WTC11 (cell line): ENCODE measurements around the gene MAST4. TPM values are rescaled to one million over a fixed set of nuclear protein-coding genes. Genes with fewer than 3 reads are reported as not detected.

Experiments
- ATAC-seq: fragments of 200-7000 bp; cut with Tn5 transposase; 2 replicates; pipeline ENCODE4 v1.10.0; 2021; ENCODE audit warnings: mild to moderate bottlenecking, moderate library complexity
- CTCF ChIA-PET: fragments of 300-600 bp; sonication (Branson Sonifier 250); formaldehyde crosslinking; loops from one replicate; lab custom pipeline; 2021; ENCODE audit warnings: antibody characterized with exemption; lab: Charles Lee
- POLR2A ChIA-PET: fragments of 350-600 bp; sonication (Branson Sonifier 250); formaldehyde crosslinking; loops from one replicate; lab custom pipeline; 2021; ENCODE audit warnings: antibody characterized with exemption; lab: Charles Lee
- DNase-seq: peaks from one replicate; pipeline ENCODE4 v3.0.0; 2021; ENCODE audit warnings: low spot score
- H3K27ac Mint-ChIP-seq: 2 replicates; pipeline ENCODE4 v1.8.0; 2021; ENCODE audit warnings: mixed read lengths
- H3K27me3 Mint-ChIP-seq: 2 replicates; pipeline ENCODE4 v1.8.0; 2021; ENCODE audit warnings: low read depth, mild to moderate bottlenecking, moderate library complexity, mixed read lengths
- H3K36me3 Mint-ChIP-seq: 2 replicates; pipeline ENCODE4 v1.8.0; 2021; ENCODE audit warnings: mixed read lengths
- H3K4me1 Mint-ChIP-seq: 2 replicates; pipeline ENCODE4 v1.8.0; 2022; ENCODE audit warnings: mixed read lengths
- H3K4me3 Mint-ChIP-seq: 2 replicates; pipeline ENCODE4 v1.8.0; 2021; ENCODE audit warnings: mild to moderate bottlenecking, moderate library complexity, mixed read lengths
- H3K9me3 Mint-ChIP-seq: 2 replicates; pipeline ENCODE4 v1.8.0; 2021; ENCODE audit warnings: mixed read lengths
- AR ChIP-seq: fragments of 250-450 bp; sonication (Bioruptor Pico); IDR thresholded peaks from 2 replicates; pipeline ENCODE4 v1.9.0; 2021; ENCODE audit warnings: mild to moderate bottlenecking
- ATF1 ChIP-seq: sonication (generic); formaldehyde crosslinking; IDR thresholded peaks from 2 replicates; pipeline ENCODE4 v1.8.1; 2023; ENCODE audit warnings: mild to moderate bottlenecking, moderate library complexity, missing genetic modification reagents
- CREM ChIP-seq: sonication (generic); formaldehyde crosslinking; IDR thresholded peaks from 2 replicates; pipeline ENCODE4 v1.8.1; 2022; ENCODE audit warnings: mild to moderate bottlenecking, missing genetic modification reagents, moderate library complexity
- FOXP4 ChIP-seq: sonication (generic); formaldehyde crosslinking; IDR thresholded peaks from 2 replicates; pipeline ENCODE4 v1.8.0; 2022; ENCODE audit warnings: mild to moderate bottlenecking, missing genetic modification reagents
- GTF2I ChIP-seq: fragments of 250-450 bp; sonication (Bioruptor Pico); conservative IDR thresholded peaks from 2 replicates; pipeline ENCODE4 v1.4.0; 2021; ENCODE audit warnings: mild to moderate bottlenecking
- IRF2 ChIP-seq: sonication (generic); formaldehyde crosslinking; IDR thresholded peaks from 2 replicates; pipeline ENCODE4 v1.8.0; 2022; ENCODE audit warnings: low read depth, missing genetic modification reagents, borderline replicate concordance
- JAZF1 ChIP-seq: fragments of 250-450 bp; sonication (Bioruptor Pico); IDR thresholded peaks from 2 replicates; pipeline ENCODE4 v1.9.0; 2021; ENCODE audit warnings: moderate library complexity, mild to moderate bottlenecking, inconsistent platforms
- NR2C2 ChIP-seq: sonication (generic); formaldehyde crosslinking; IDR thresholded peaks from 2 replicates; pipeline ENCODE4 v1.8.0; 2022; ENCODE audit warnings: mild to moderate bottlenecking, missing genetic modification reagents
- OVOL2 ChIP-seq: fragments of 250-450 bp; sonication (Bioruptor Pico); IDR thresholded peaks from 2 replicates; pipeline ENCODE4 v1.9.0; 2021; ENCODE audit warnings: mild to moderate bottlenecking, borderline replicate concordance
- STAT6 ChIP-seq: sonication (generic); formaldehyde crosslinking; conservative IDR thresholded peaks from 2 replicates; pipeline ENCODE4 v1.8.1; 2023; ENCODE audit warnings: mild to moderate bottlenecking, low read depth, missing genetic modification reagents, moderate library complexity
- TCF7 ChIP-seq: sonication (generic); formaldehyde crosslinking; IDR thresholded peaks from 2 replicates; pipeline ENCODE4 v1.8.0; 2022; ENCODE audit warnings: mild to moderate bottlenecking, low read depth, missing genetic modification reagents, moderate library complexity
- TEAD1 ChIP-seq: sonication (generic); formaldehyde crosslinking; IDR thresholded peaks from 2 replicates; pipeline ENCODE4 v1.8.0; 2022; ENCODE audit warnings: mild to moderate bottlenecking, missing genetic modification reagents
- ZBTB21 ChIP-seq: sonication (generic); formaldehyde crosslinking; IDR thresholded peaks from 2 replicates; pipeline ENCODE4 v1.8.1; 2023; ENCODE audit warnings: mild to moderate bottlenecking, missing genetic modification reagents, borderline replicate concordance
- ZNF317 ChIP-seq: sonication (generic); formaldehyde crosslinking; IDR thresholded peaks from 2 replicates; pipeline ENCODE4 v1.8.1; 2023; ENCODE audit warnings: low read depth, mild to moderate bottlenecking, moderate library complexity, missing genetic modification reagents, borderline replicate concordance
- ZNF423 ChIP-seq: fragments of 250-450 bp; sonication (Bioruptor Pico); IDR thresholded peaks from 2 replicates; pipeline ENCODE4 v2.1.2; 2022; ENCODE audit warnings: mild to moderate bottlenecking, moderate library complexity
- total RNA-seq: library from RNA; stranded (reverse); gene quantifications from 3 replicates; pipeline ENCODE4 v1.2.3, GENCODE V29; 2021
- TF ChIP-seq, protein P1 (sequence below): sonication (generic); formaldehyde crosslinking; IDR thresholded peaks from 2 replicates; pipeline ENCODE4 v1.8.1; 2023; ENCODE audit warnings: mild to moderate bottlenecking, missing genetic modification reagents
- TF ChIP-seq, protein P2 (sequence below): sonication (generic); formaldehyde crosslinking; IDR thresholded peaks from 2 replicates; pipeline ENCODE4 v1.8.0; 2023; ENCODE audit warnings: missing genetic modification reagents
- TF ChIP-seq, protein P3 (sequence below): sonication (generic); formaldehyde crosslinking; IDR thresholded peaks from 2 replicates; pipeline ENCODE4 v1.8.1; 2022; ENCODE audit warnings: low read depth, mild to moderate bottlenecking, moderate library complexity, missing genetic modification reagents, borderline replicate concordance

The MAST4 gene
- total RNA-seq, 1 experiment from 2014 or later, result 8.0 TPM

DNA sequence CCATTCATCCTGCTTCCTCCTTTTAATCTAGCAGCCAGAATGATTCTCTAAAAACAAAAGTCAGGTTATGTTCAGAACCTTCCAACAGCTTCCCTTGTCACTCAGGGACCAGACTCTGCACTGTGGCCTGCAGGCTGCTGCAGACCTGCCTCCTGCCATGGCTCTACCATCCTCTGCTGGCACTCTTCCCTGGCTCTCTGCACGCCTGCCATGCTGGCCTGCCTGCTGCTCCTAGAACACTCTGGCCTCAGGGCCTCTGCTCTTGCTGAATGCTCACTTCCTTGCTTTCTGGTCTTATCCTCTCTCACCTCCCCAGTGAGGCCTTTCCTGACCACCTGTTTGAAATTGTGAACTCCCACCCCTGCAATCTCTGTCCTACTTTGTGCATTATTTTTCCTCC lies 451.0 kb downstream of the MAST4 start:
- Mint-ChIP-seq H3K27me3 (no peaks in the 10 kb centered on the region), H3K4me1 (peaks cover 29% of the 10 kb centered on the region), H3K36me3 (no peaks in the 10 kb centered on the region), H3K27ac (0 out of 2 replicates have a peak overlapping the region, but pooled peaks have one; percentile 34), H3K9me3 (no peaks in the 10 kb centered on the region), H3K4me3 (no peak overlapping the region)
- ATAC-seq (peak; percentile 71), DNase-seq (no peak)
- ChIA-PET POLR2A (no interaction called here), CTCF (no interaction called here)
- TF ChIP-seq TCF7 (CRISPR knock-in tag) (no peak), GTF2I (no peak), ATF1 (no peak), ZBTB21 (CRISPR knock-in tag) (no peak), TEAD1 (CRISPR knock-in tag) (no peak), NR2C2 (no peak), IRF2 (CRISPR knock-in tag) (no peak), ZNF317 (CRISPR knock-in tag) (no peak), AR (CRISPR knock-in tag) (no peak), OVOL2 (CRISPR knock-in tag) (no peak), STAT6 (CRISPR knock-in tag) (no peak), JAZF1 (CRISPR knock-in tag) (no peak), ZNF423 (CRISPR knock-in tag) (no peak), FOXP4 (CRISPR knock-in tag) (no peak), CREM (CRISPR knock-in tag) (no peak)
- TF ChIP-seq, protein P1, sequence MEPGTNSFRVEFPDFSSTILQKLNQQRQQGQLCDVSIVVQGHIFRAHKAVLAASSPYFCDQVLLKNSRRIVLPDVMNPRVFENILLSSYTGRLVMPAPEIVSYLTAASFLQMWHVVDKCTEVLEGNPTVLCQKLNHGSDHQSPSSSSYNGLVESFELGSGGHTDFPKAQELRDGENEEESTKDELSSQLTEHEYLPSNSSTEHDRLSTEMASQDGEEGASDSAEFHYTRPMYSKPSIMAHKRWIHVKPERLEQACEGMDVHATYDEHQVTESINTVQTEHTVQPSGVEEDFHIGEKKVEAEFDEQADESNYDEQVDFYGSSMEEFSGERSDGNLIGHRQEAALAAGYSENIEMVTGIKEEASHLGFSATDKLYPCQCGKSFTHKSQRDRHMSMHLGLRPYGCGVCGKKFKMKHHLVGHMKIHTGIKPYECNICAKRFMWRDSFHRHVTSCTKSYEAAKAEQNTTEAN (CRISPR knock-in tag), result no peak
- TF ChIP-seq, protein P2, sequence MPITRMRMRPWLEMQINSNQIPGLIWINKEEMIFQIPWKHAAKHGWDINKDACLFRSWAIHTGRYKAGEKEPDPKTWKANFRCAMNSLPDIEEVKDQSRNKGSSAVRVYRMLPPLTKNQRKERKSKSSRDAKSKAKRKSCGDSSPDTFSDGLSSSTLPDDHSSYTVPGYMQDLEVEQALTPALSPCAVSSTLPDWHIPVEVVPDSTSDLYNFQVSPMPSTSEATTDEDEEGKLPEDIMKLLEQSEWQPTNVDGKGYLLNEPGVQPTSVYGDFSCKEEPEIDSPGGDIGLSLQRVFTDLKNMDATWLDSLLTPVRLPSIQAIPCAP (CRISPR knock-in tag), result no peak
- TF ChIP-seq, protein P3, sequence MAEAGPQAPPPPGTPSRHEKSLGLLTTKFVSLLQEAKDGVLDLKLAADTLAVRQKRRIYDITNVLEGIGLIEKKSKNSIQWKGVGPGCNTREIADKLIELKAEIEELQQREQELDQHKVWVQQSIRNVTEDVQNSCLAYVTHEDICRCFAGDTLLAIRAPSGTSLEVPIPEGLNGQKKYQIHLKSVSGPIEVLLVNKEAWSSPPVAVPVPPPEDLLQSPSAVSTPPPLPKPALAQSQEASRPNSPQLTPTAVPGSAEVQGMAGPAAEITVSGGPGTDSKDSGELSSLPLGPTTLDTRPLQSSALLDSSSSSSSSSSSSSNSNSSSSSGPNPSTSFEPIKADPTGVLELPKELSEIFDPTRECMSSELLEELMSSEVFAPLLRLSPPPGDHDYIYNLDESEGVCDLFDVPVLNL (CRISPR knock-in tag), result no peak
